GM19023 (cell line): ENCODE measurements around the gene HSPB3.
"Not testable (repeated sequence)": the region's sequence is repeated elsewhere in the genome, so short reads cannot be mapped to it uniquely, and the experiment has no call there.

Experiments used
- ATAC-seq: cut with Tn5 transposase; IDR thresholded peaks from one replicate; pipeline ENCODE4 v1.9.1; 2021; ENCODE audit warnings: mild to moderate bottlenecking, moderate library complexity; ENCODE audit not compliant: unreplicated experiment

HSPB3 gene

DNA sequence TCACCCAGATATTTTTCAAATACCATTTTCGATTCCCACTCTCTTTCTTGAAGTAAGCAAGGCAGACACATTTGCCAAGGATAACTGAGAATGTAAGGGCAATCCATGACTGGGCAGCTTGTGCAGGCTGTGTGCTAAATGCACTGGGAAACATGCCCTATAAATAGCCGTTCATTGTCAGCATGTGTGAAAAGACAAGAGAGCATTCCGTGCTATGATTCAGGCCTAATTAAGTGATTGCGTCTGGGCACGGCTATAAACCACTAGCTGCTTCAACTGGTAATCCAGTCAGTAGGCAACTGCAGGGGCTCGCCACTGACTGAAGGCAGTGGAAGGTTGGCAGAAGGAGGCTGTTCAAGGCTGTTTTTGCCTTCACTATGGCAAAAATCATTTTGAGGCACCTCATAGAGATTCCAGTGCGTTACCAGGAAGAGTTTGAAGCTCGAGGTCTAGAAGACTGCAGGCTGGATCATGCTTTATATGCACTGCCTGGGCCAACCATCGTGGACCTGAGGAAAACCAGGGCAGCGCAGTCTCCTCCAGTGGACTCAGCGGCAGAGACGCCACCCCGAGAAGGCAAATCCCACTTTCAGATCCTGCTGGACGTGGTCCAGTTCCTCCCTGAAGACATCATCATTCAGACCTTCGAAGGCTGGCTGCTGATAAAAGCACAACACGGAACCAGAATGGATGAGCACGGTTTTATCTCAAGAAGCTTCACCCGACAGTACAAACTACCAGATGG is at the start of gene HSPB3:
Gene HSPB3 (plus strand): TSS at position 287 of the 745 bp plus-strand sequence. CDS start 91 bp downstream, at position 378.
- no peak for ATAC-seq

DNA sequence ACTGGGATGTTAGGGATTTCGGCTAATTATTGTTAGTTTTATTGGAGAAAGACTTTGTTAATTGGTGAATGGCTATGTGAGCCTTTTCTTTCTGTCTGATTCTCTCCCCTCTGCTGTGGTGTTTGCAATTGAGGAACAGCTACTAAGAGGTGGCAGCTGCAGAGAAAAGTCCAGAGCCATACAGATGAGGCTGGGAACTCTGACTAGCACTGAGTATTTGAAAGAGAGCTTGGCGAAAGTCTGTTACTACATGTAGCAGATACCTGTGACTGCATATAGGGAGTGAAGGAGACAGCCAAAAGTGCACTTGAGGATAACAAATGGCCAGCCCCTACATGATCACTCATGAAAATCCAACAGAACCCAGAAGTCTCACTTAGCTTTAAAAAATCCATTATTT is 44.3 kb upstream of the HSPB3 start:
- ATAC-seq: no peak

DNA sequence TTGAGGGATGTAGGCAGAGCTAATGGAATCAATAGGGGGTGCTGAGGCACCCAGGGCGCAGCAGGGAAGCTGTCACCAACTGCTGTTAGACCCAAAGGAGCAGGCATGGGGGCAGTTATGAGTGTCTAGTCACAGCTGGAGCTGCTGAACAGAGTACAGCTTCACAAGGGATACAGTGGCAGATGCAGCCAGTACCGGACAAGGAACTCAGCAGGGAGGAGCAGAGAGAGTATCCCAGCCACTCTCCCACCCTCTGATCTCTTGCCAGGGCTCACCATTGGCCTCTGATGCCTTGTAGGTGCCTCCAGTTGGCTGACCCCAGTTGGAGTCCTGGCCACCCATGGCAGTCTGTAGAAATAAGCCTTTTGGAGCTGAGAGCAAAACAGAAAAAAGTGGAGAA is 42.6 kb upstream of the HSPB3 start:
- no peak for ATAC-seq

- ATAC-seq: no peak
Observed at GRCh38 chr5:54415147-54415546, 40.4 kb upstream of the HSPB3 start.

GRCh38 chr5:54415896-54416601 is 39.5 kb upstream of the HSPB3 start:
- no peak for ATAC-seq

DNA sequence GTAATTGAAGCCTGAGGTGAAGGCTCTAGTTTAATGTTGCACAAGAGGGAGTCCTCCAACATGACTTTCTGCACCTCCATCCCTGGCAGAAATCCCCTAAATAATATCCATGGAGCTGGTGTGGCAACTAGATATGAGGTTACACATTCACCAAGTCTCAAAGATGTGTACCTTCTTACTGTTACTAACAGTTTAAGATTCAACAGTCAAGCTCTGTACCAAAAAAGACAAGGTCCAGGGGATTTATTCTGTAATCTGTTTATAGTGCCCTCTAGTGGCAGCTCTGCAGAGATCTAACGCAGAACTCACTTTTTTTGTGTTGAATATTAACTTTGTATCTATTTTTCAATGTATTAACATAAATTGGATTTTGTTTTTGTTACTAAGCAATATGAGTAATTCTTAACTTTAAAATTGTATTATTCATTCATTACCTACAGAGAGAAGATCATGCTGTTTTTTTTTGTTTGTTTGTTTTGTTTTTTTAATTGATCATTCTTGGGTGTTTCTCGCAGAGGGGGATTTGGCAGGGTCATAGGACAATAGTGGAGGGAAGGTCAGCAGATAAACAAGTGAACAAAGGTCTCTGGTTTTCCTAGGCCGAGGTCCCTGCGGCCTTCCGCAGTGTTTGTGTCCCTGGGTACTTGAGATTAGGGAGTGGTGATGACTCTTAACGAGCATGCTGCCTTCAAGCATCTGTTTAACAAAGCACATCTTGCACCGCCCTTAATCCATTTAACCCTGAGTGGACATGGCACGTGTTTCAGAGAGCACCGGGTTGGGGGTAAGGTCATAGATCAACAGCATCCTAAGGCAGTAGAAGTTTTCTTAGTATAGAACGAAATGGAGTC is 35.7 kb upstream of the HSPB3 start:
- ATAC-seq: not testable (repeated sequence)

DNA sequence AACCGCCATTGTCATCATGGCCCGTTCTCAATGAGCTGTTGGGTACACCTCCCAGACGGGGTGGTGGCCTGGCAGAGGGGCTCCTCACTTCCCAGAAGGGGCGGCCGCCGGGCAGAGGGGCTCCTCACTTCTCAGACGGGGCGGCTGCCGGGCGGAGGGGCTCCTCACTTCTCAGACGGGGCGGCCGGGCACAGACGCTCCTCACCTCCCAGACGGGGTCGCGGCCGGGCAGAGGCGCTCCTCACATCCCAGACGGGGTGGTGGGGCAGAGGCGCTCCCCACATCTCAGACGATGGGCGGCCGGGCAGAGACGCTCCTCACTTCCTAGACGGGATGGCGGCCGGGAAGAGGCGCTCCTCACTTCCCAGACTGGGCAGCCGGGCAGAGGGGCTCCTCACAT is 35.0 kb upstream of the HSPB3 start:
- not testable (repeated sequence) for ATAC-seq

DNA sequence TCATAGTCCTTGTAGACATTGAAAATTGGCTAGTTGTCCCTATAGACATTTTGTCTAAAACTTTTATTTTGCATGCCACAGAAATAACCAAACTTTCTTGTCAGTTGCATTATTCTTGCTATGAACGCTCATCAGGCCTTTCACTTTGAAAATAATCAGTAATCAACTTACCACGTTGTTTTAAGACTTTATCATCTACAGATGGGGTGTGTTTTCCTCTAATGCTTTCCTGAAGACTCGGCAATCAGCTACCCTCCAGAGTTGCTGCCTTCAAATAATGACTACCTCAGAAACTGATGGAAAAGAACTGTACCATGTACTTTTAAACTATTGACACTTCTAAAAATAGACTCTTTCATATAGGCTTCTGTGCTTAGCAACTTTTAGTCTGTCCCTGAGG is 33.5 kb upstream of the HSPB3 start:
- no peak for ATAC-seq

GRCh38 chr5:54425258-54425657 is 30.2 kb upstream of the HSPB3 start:
- ATAC-seq: no peak

DNA sequence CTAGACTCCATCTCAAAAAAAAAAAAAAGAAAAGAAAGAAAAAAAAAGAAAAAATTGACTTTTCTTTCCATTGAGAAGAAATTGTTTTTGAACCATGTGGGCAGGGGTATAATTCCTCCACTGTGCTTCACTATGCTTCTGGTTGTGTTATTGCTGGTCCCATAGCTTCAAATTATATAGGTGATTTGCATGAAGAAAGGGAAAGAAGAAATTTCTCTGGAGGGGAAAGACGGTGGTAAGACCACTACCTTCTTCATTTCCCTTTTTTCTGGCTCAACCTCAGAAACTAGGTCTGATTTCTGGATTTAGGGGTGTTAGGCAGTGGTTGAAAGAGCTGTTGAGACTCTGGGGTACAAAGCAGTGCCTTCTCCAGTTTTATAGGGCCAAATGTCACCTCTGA is 29.3 kb upstream of the HSPB3 start:
- no peak for ATAC-seq

GRCh38 chr5:54434650-54435049 is 20.8 kb upstream of the HSPB3 start:
- not testable (repeated sequence) for ATAC-seq

DNA sequence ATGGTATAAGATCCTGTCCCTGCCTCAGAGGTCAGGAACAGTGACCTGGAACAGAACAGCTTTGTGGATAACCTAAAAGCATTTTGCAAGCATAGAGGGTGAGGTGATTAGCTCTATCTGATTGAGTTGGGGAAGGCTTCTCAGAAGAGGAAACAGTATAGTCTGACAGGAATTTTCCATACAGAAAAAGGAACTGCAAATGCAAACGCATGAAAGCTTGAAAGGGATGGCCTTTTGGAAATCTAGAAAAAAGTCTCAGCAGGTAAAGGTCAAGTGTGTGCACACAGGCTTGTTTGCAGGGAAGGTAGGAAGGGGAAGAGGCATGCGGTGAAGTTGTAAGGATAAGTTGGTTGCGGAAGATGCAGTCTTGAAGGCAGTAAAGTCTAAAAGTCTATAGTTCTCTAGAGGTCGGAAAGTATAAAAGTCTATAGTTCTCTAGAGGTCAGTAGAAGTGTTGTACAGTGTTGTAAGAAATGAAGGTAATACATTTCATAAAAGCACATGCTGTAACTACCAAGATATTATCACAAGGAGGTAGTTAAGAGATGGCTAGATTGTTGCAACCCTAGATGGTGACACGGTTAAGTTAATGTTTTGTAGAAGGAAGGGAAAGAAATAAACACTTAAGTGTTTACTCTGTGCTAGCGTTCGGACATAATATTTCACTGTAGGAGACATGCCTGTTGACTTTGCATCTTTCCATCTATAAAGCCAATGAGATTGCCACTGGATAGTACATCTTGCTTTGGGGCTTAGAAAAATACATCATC is 16.7 kb upstream of the HSPB3 start:
- ATAC-seq: no peak

- peak; percentile 71 for ATAC-seq
Observed at GRCh38 chr5:54440456-54440893, 15.0 kb upstream of the HSPB3 start.

DNA sequence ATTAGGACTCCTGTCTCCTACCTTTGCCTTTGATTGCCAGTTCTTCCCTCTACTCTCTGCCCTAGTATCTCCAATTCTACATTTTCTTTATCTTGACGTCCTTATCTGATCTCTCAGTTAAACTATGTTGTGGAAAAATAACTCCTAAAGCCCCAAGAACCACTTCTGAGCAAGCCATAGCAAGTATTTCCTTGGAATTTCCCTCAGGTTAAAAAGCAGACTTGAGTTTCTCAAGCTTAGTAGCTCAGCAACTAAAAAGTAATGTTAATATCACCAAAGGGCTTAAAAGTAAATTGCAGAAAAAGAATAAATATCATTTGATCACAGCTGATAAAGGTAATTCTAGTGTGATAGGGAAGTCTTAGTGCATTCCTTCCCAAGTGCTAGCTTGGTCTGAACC is 13.2 kb upstream of the HSPB3 start:
- no peak for ATAC-seq

- no peak for ATAC-seq
Observed at GRCh38 chr5:54443270-54443669, 12.2 kb upstream of the HSPB3 start.

- no peak for ATAC-seq
Observed at GRCh38 chr5:54445691-54446378, 9.7 kb upstream of the HSPB3 start.

DNA sequence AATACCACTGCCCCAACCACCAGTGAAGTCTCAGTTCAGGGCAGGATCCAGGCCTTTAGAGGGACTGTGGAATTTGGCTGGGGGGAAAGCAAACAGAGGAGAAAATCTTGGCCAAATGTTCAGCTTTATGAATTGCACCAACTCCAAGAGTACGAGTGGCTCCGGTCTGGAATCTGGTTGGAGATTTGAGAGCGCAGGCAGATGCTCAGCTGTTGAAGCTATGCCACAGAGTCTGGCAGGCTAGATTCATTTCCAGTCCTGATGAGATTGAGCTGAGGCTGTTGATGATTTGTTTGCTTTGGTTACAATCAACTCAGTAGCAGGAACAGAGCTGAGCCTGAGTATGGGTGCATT is 9.1 kb upstream of the HSPB3 start:
- no peak for ATAC-seq

GRCh38 chr5:54449923-54450322 is 5.6 kb upstream of the HSPB3 start:
- no peak for ATAC-seq

- ATAC-seq: no peak
Observed at GRCh38 chr5:54450542-54450941, 5.0 kb upstream of the HSPB3 start.

DNA sequence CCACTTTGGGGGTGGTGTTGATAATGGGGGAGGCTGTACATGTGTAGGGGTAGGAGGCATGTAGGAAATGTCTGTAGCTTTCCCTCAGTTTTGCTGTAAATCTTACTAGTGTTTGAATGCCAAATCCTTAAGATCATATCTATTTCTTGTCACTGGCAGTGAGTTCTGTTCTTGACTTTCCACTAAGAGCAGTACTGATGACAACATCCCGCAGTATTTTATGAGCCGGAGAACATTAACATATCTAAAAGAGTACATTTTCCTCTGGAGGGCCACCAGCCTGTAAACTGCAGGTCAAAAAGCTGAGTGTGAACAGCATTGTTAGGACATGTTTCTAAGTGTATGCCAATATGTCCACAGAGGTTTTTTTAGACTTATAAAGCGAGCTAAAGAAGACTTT is 2.5 kb upstream of the HSPB3 start:
- no peak for ATAC-seq
